Left ventricle myocardium inferior (tissue), 1 donor: ENCODE results near the gene ANKK1. TPM values are rescaled to one million over a fixed set of nuclear protein-coding genes. Genes with fewer than 3 reads are reported as not detected.

Source experiments
- DNase-seq: peaks from one replicate; pipeline ENCODE4 v3.0.0-alpha.2; 2020
- H3K27ac ChIP-seq: fragments of 200-600 bp; replicated peaks from 2 replicates; pipeline ENCODE4 v1.8.0; 2021
- H3K27me3 ChIP-seq: fragments of 200-600 bp; 2 replicates; pipeline ENCODE4 v1.8.0; 2021; ENCODE audit warnings: low read depth
- H3K36me3 ChIP-seq: fragments of 200-600 bp; 2 replicates; pipeline ENCODE4 v1.8.0; 2021
- H3K4me1 ChIP-seq: fragments of 200-600 bp; 2 replicates; pipeline ENCODE4 v1.8.0; 2021
- H3K4me3 ChIP-seq: fragments of 200-600 bp; 2 replicates; pipeline ENCODE4 v1.8.0; 2021; ENCODE audit warnings: mild to moderate bottlenecking, moderate library complexity
- H3K9me3 ChIP-seq: fragments of 200-600 bp; replicated peaks from 2 replicates; pipeline ENCODE4 v1.8.0; 2021
- intact Hi-C: fragments of 100-400 bp; cut with micrococcal nuclease; formaldehyde crosslinking; loops from one replicate; pipeline ENCODE4 v1.11.0; 2022
- total RNA-seq: library from RNA; stranded (reverse); fragmentation: NEBNext Ultra II Directional; extraction: Animal tissue kit (Norgen Biotek cat#: 25700); gene quantifications from one replicate; pipeline ENCODE4 v1.2.1, GENCODE V29; 2021
- TF ChIP-seq, protein P1 (sequence below): fragments of 200-600 bp; IDR thresholded peaks from 2 replicates; pipeline ENCODE4 v1.8.0; 2021; ENCODE audit warnings: antibody characterized with exemption, mild to moderate bottlenecking, borderline replicate concordance
- donor health status: DM: no; HTN: yes; CAD: no; lungs with severe emphysema.

The ANKK1 gene
- total RNA-seq, 1 donor from 2014 or later, result not detected

- peaks cover 55% of the 10 kb centered on the region for H3K36me3 ChIP-seq
These were observed 38.1 kb upstream of the ANKK1 start for GRCh38 chr11:113349528-113349927.

DNA sequence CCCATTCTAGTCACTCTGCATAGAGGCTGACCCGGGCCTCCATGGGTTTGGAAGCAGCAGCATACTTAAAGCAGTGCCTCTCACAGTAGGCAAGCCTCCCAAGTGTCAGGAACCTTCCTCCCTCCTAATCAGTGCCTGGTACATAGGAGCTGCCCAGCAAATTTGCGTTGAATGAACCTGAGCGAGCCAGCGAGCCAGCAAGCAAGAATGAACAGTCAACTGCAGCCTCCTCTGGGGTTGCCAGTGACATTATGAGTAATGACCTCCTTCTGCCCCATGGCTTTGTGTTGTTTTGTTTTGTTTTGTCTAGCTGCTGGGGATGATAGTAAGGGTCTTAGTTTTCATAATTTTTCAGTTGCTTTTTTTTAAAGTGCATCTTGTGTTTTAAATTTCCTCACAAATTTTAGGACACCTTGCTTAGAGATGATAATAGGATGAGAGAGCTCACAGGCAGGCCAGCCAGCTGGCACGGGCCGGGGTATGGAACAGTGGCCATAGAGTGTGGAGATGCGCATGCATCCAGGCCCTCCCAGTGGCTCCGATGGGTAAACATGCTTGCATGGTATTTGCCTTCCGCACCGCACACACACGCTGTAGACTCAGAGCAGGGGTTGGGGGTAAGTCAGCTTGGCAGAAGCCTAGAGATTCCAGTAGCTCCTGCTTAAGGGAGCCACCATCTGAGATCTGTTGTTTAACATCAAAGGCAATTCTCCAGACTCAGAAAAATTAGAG is 37.1 kb upstream of the ANKK1 start:
- peaks cover 55% of the 10 kb centered on the region for H3K36me3 ChIP-seq
- H3K27ac ChIP-seq, result no peak overlapping the region
- intact Hi-C loops, result no loop called here
- H3K27me3 ChIP-seq, result no peaks in the 10 kb centered on the region
- H3K9me3 ChIP-seq, result peaks cover 20% of the 10 kb centered on the region
- DNase-seq, result no peak
- TF ChIP-seq, protein P1, sequence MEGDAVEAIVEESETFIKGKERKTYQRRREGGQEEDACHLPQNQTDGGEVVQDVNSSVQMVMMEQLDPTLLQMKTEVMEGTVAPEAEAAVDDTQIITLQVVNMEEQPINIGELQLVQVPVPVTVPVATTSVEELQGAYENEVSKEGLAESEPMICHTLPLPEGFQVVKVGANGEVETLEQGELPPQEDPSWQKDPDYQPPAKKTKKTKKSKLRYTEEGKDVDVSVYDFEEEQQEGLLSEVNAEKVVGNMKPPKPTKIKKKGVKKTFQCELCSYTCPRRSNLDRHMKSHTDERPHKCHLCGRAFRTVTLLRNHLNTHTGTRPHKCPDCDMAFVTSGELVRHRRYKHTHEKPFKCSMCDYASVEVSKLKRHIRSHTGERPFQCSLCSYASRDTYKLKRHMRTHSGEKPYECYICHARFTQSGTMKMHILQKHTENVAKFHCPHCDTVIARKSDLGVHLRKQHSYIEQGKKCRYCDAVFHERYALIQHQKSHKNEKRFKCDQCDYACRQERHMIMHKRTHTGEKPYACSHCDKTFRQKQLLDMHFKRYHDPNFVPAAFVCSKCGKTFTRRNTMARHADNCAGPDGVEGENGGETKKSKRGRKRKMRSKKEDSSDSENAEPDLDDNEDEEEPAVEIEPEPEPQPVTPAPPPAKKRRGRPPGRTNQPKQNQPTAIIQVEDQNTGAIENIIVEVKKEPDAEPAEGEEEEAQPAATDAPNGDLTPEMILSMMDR, result no peak
- no peak overlapping the region for H3K4me3 ChIP-seq
- no peaks in the 10 kb centered on the region for H3K4me1 ChIP-seq

More at GRCh38 chr11:113349528-113349927, 38.1 kb upstream of the ANKK1 start:
- DNase-seq, result no peak
- no peaks in the 10 kb centered on the region for H3K27me3 ChIP-seq
- no peak overlapping the region for H3K27ac ChIP-seq
- H3K4me1 ChIP-seq, result no peaks in the 10 kb centered on the region
- no peak overlapping the region for H3K4me3 ChIP-seq
- intact Hi-C loops, result no loop called here
- TF ChIP-seq, protein P1, result no peak
- peaks cover 10% of the 10 kb centered on the region for H3K9me3 ChIP-seq

- H3K36me3 ChIP-seq, result peaks cover 59% of the 10 kb centered on the region
- intact Hi-C loops, result no loop called here
- H3K27me3 ChIP-seq, result no peaks in the 10 kb centered on the region
These were observed 36.5 kb upstream of the ANKK1 start for GRCh38 chr11:113351068-113351450.

GRCh38 chr11:113351480-113351879 is 36.1 kb upstream of the ANKK1 start:
- Histone ChIP-seq H3K27me3 (no peaks in the 10 kb centered on the region), H3K36me3 (peaks cover 63% of the 10 kb centered on the region), H3K9me3 (peaks cover 29% of the 10 kb centered on the region), H3K27ac (no peak overlapping the region), H3K4me3 (no peak overlapping the region), H3K4me1 (no peaks in the 10 kb centered on the region)
- TF ChIP-seq, protein P1, result no peak
- intact Hi-C loops, result no loop called here
- no peak for DNase-seq

More at GRCh38 chr11:113351068-113351450, 36.5 kb upstream of the ANKK1 start:
- no peaks in the 10 kb centered on the region for H3K4me1 ChIP-seq
- TF ChIP-seq, protein P1, result no peak
- H3K9me3 ChIP-seq, result peaks cover 25% of the 10 kb centered on the region
- no peak for DNase-seq
- no peak overlapping the region for H3K4me3 ChIP-seq
- H3K27ac ChIP-seq, result no peak overlapping the region

DNA sequence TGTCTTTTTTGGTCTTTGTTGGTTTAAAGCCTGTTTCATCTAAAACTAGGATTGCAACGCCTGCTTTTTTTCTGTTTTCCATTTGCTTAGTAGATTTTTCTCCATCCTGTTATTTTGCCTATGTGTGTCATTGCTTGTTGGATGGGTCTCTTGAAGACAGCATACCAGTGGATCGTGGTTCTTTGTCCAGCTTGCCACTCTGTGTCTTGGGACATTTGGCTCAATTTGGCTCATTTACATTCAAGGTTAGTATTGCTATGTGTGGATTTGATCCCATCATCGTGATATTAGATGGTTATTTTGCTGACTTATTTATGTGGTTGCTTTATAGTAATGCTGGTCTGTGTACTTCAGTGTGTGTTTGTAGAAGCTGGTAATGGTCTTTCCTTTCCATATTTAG is 31.4 kb upstream of the ANKK1 start:
- Histone ChIP-seq H3K27ac (no peak overlapping the region), H3K36me3 (peaks cover 99% of the 10 kb centered on the region), H3K27me3 (no peaks in the 10 kb centered on the region), H3K9me3 (peaks cover 37% of the 10 kb centered on the region), H3K4me3 (no peak overlapping the region), H3K4me1 (no peaks in the 10 kb centered on the region)
- TF ChIP-seq, protein P1, result no peak
- intact Hi-C loops, result no loop called here
- no peak for DNase-seq
